ENCODE data around the gene KIF26B.
"Not testable (repeated sequence)": the region's sequence is repeated elsewhere in the genome, so short reads cannot be mapped to it uniquely, and the experiment has no call there.

- TF ChIP-seq ZNF232 (CRISPR knock-in tag; IDR thresholded peaks at IDR 0.05); CBFB (CRISPR knock-in tag; IDR thresholded peaks at IDR 0.05; ENCODE audit: low read depth); CREB1 (CRISPR knock-in tag; IDR thresholded peaks at IDR 0.05); TEAD4 (CRISPR knock-in tag; IDR thresholded peaks at IDR 0.05); ESRRA (CRISPR knock-in tag; IDR thresholded peaks at IDR 0.05; ENCODE audit: borderline replicate concordance); ETV6 (CRISPR knock-in tag; IDR thresholded peaks at IDR 0.05); FOXJ3 (CRISPR knock-in tag; IDR thresholded peaks at IDR 0.05; ENCODE audit: borderline replicate concordance); TEAD1 (CRISPR knock-in tag; IDR thresholded peaks at IDR 0.05); NFYB (CRISPR knock-in tag; conservative IDR thresholded peaks at IDR 0.05; ENCODE audit: low read depth); PREB (CRISPR knock-in tag; IDR thresholded peaks at IDR 0.05; ENCODE audit: borderline replicate concordance): not testable (repeated sequence)
Observed at GRCh38 chr1:245672836-245673656, 518.3 kb downstream of the KIF26B start.
